Stimulated activated naive CD4-positive, alpha-beta T cell (primary cell): ENCODE results near the gene ARMC9.
"Not testable (repeated sequence)": the region's sequence is repeated elsewhere in the genome, so short reads cannot be mapped to it uniquely, and the experiment has no call there.

ENCODE experiments used
- DNase-seq, 6 experiments: peaks; one replicate each; lab custom pipeline; 2025; lab: John Stamatoyannopoulos, UW

Gene ARMC9

GRCh38 chr2:231342061-231342711, 143.8 kb downstream of the ARMC9 start:
- DNase-seq = no peak

GRCh38 chr2:231343006-231343710, 144.7 kb downstream of the ARMC9 start:
- DNase-seq = no peak

- no peak for DNase-seq
Measured at GRCh38 chr2:231343988-231344387, 145.6 kb downstream of the ARMC9 start.

GRCh38 chr2:231344851-231345250, 146.4 kb downstream of the ARMC9 start:
- DNase-seq = no peak

- DNase-seq = no peak
Measured at GRCh38 chr2:231347081-231347480, 148.7 kb downstream of the ARMC9 start.

- DNase-seq = no peak
Measured at GRCh38 chr2:231347638-231348037, 149.2 kb downstream of the ARMC9 start.

- no peak for DNase-seq
Measured at GRCh38 chr2:231348173-231348572, 149.7 kb downstream of the ARMC9 start.

GRCh38 chr2:231348704-231349373, 150.4 kb downstream of the ARMC9 start:
- no peak for DNase-seq

- DNase-seq = not testable (repeated sequence)
Measured at GRCh38 chr2:231349374-231349735, 150.9 kb downstream of the ARMC9 start.

GRCh38 chr2:231351648-231352047, 153.2 kb downstream of the ARMC9 start:
- no peak for DNase-seq

GRCh38 chr2:231353469-231353868, 155.0 kb downstream of the ARMC9 start:
- DNase-seq = no peak

GRCh38 chr2:231355508-231356465, 157.4 kb downstream of the ARMC9 start:
- no peak for DNase-seq

GRCh38 chr2:231356466-231356844, 158.0 kb downstream of the ARMC9 start:
- DNase-seq = no peak

- no peak for DNase-seq
Measured at GRCh38 chr2:231357048-231357447, 158.6 kb downstream of the ARMC9 start.

- no peak for DNase-seq
Measured at GRCh38 chr2:231357931-231358330, 159.5 kb downstream of the ARMC9 start.

- DNase-seq = no peak
Measured at GRCh38 chr2:231359441-231359840, 161.0 kb downstream of the ARMC9 start.

GRCh38 chr2:231359948-231360347, 161.5 kb downstream of the ARMC9 start:
- DNase-seq = no peak

GRCh38 chr2:231360401-231360800, 162.0 kb downstream of the ARMC9 start:
- DNase-seq = no peak

- DNase-seq = no peak
Measured at GRCh38 chr2:231360881-231361371, 162.5 kb downstream of the ARMC9 start.

GRCh38 chr2:231361701-231362554, 163.5 kb downstream of the ARMC9 start:
- no peak for DNase-seq
